Stimulated activated CD4-positive, alpha-beta T cell treated with anti-CD3 and anti-CD28 coated beads, Interleukin-15, amount 100 ng/mL, for 48 hours (primary cell): ENCODE results near the gene ASB6.

Experiments
- DNase-seq, 2 donors: peaks; one replicate each; pipeline ENCODE4 v3.0.0-alpha.2; 2020; ENCODE audit warnings: low read depth in 2 of 2

ASB6 gene

GRCh38 chr9:129586245-129586644, 55.7 kb downstream of the ASB6 start:
- DNase-seq, result no peak

DNA sequence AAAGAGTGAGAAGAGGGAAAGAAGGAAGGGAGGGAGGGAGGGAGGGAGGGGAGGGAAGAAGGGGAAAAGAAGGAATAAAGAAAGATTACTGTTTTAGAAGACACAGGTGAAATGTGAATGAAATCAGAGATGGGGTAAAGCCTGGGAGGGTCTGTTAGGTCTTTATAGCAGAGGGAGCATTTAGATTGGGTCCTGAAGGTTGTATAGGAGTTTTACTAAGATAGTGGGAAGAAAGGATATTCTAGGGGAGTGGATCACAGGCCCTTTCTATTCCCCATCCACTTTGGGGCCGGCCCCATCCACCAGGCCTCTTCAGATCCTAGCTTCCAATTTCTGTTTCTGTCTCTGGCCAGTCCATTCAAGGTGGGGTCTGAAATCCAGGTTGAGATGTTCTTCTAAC, 56.6 kb downstream of the ASB6 start:
- no peak for DNase-seq
